Neuron (in vitro differentiated cells): ENCODE measurements around the gene PARS2.

Experiments used
- H2AFZ ChIP-seq: one replicate; pipeline ENCODE4 v1.6.1; 2013; ENCODE audit warnings: low read depth, mild to moderate bottlenecking, inconsistent platforms, low read length, moderate library complexity
- H3K27me3 ChIP-seq: one replicate; pipeline ENCODE4 v1.6.1; 2013; ENCODE audit warnings: low read length; ENCODE audit not compliant: insufficient read depth
- H3K36me3 ChIP-seq: one replicate; pipeline ENCODE4 v1.6.1; 2013; ENCODE audit warnings: low read length; ENCODE audit not compliant: insufficient read depth
- H3K4me1 ChIP-seq: one replicate; pipeline ENCODE4 v1.6.1; 2013; ENCODE audit warnings: low read length; ENCODE audit not compliant: insufficient read depth
- H3K4me3 ChIP-seq: 2 replicates; pipeline ENCODE4 v1.5.1; 2013; ENCODE audit warnings: mild to moderate bottlenecking, low read length, moderate library complexity
- H3K9me3 ChIP-seq: one replicate; pipeline ENCODE4 v1.6.1; 2013; ENCODE audit warnings: low read length

PARS2 gene

GRCh38 chr1:54805981-54806381, 41.7 kb upstream of the PARS2 start:
- Histone ChIP-seq H3K9me3 (no peaks in the 10 kb centered on the region), H3K4me1 (no peaks in the 10 kb centered on the region), H3K27me3 (peaks cover 11% of the 10 kb centered on the region), H3K4me3 (no peak overlapping the region), H3K36me3 (no peaks in the 10 kb centered on the region), H2AFZ (no peak overlapping the region)

- H2AFZ ChIP-seq, result no peak overlapping the region
- H3K4me3 ChIP-seq, result no peak overlapping the region
- H3K36me3 ChIP-seq, result no peaks in the 10 kb centered on the region
- H3K9me3 ChIP-seq, result no peaks in the 10 kb centered on the region
- peaks cover 16% of the 10 kb centered on the region for H3K27me3 ChIP-seq
- H3K4me1 ChIP-seq, result no peaks in the 10 kb centered on the region
Measured at GRCh38 chr1:54805466-54805865, 41.1 kb upstream of the PARS2 start.

GRCh38 chr1:54804471-54805132, 40.3 kb upstream of the PARS2 start:
- Histone ChIP-seq H3K9me3 (no peaks in the 10 kb centered on the region), H3K4me3 (no peak overlapping the region), H2AFZ (no peak overlapping the region), H3K36me3 (no peaks in the 10 kb centered on the region), H3K4me1 (no peaks in the 10 kb centered on the region), H3K27me3 (peaks cover 24% of the 10 kb centered on the region)

- no peak overlapping the region for H2AFZ ChIP-seq
- peaks cover 31% of the 10 kb centered on the region for H3K27me3 ChIP-seq
- H3K4me1 ChIP-seq, result no peaks in the 10 kb centered on the region
- no peaks in the 10 kb centered on the region for H3K36me3 ChIP-seq
- H3K9me3 ChIP-seq, result no peaks in the 10 kb centered on the region
- no peak overlapping the region for H3K4me3 ChIP-seq
Measured at GRCh38 chr1:54803761-54804470, 39.6 kb upstream of the PARS2 start.

GRCh38 chr1:54800899-54801759, 36.8 kb upstream of the PARS2 start, which contains the start of gene TTC22:
Gene TTC22, minus strand, starts transcription at chr1:54801323. Its CDS starts 160 bp downstream, at chr1:54801163.
- Histone ChIP-seq H3K27me3 (peaks cover 32% of the 10 kb centered on the region), H3K9me3 (no peaks in the 10 kb centered on the region), H3K36me3 (no peaks in the 10 kb centered on the region), H3K4me1 (no peaks in the 10 kb centered on the region), H3K4me3 (no peak within 1 kb of the TSS), H2AFZ (no peak within 1 kb of the TSS)

- Histone ChIP-seq H2AFZ (no peak overlapping the region), H3K4me3 (no peak overlapping the region), H3K9me3 (no peaks in the 10 kb centered on the region), H3K36me3 (no peaks in the 10 kb centered on the region), H3K4me1 (no peaks in the 10 kb centered on the region), H3K27me3 (peaks cover 32% of the 10 kb centered on the region)
Measured at GRCh38 chr1:54800041-54800898, 35.9 kb upstream of the PARS2 start.

GRCh38 chr1:54798769-54799641, 34.7 kb upstream of the PARS2 start:
- H3K4me3 ChIP-seq, result no peak overlapping the region
- peaks cover 3% of the 10 kb centered on the region for H3K4me1 ChIP-seq
- H3K36me3 ChIP-seq, result no peaks in the 10 kb centered on the region
- peaks cover 32% of the 10 kb centered on the region for H3K27me3 ChIP-seq
- H2AFZ ChIP-seq, result no peak overlapping the region
- H3K9me3 ChIP-seq, result no peaks in the 10 kb centered on the region

GRCh38 chr1:54798206-54798605, 33.9 kb upstream of the PARS2 start:
- peaks cover 3% of the 10 kb centered on the region for H3K4me1 ChIP-seq
- H3K4me3 ChIP-seq, result no peak overlapping the region
- H2AFZ ChIP-seq, result no peak overlapping the region
- no peaks in the 10 kb centered on the region for H3K9me3 ChIP-seq
- H3K27me3 ChIP-seq, result peaks cover 35% of the 10 kb centered on the region
- no peaks in the 10 kb centered on the region for H3K36me3 ChIP-seq

- H3K4me3 ChIP-seq, result no peak overlapping the region
- no peaks in the 10 kb centered on the region for H3K9me3 ChIP-seq
- peaks cover 8% of the 10 kb centered on the region for H3K4me1 ChIP-seq
- H3K36me3 ChIP-seq, result no peaks in the 10 kb centered on the region
- peaks cover 33% of the 10 kb centered on the region for H3K27me3 ChIP-seq
- H2AFZ ChIP-seq, result no peak overlapping the region
Measured at GRCh38 chr1:54796902-54797301, 32.6 kb upstream of the PARS2 start.

- peaks cover 24% of the 10 kb centered on the region for H3K27me3 ChIP-seq
- peaks cover 8% of the 10 kb centered on the region for H3K4me1 ChIP-seq
- H2AFZ ChIP-seq, result no peak overlapping the region
- no peak overlapping the region for H3K4me3 ChIP-seq
- H3K36me3 ChIP-seq, result no peaks in the 10 kb centered on the region
- no peaks in the 10 kb centered on the region for H3K9me3 ChIP-seq
Measured at GRCh38 chr1:54795841-54796468, 31.6 kb upstream of the PARS2 start.

- peaks cover 8% of the 10 kb centered on the region for H3K4me1 ChIP-seq
- no peak overlapping the region for H3K4me3 ChIP-seq
- no peak overlapping the region for H2AFZ ChIP-seq
- peaks cover 17% of the 10 kb centered on the region for H3K27me3 ChIP-seq
- no peaks in the 10 kb centered on the region for H3K9me3 ChIP-seq
- no peaks in the 10 kb centered on the region for H3K36me3 ChIP-seq
Measured at GRCh38 chr1:54795356-54795665, 31.0 kb upstream of the PARS2 start.
